H1 (cell line): ENCODE measurements around the gene PDE6B.

Source experiments
- BRCA1 ChIP-seq: IDR thresholded peaks from 2 replicates; pipeline ENCODE4 v1.6.1; 2012; ENCODE audit warnings: low read depth, low read length, improper control_type of control experiment
- CBX8 ChIP-seq: fragments of 300-800, 300-1000 bp; sonication (generic); IDR thresholded peaks from 2 replicates; pipeline ENCODE4 v1.7.1; 2016; ENCODE audit warnings: low read depth, low read length, borderline replicate concordance
- CREB1 ChIP-seq: IDR thresholded peaks from 2 replicates; pipeline ENCODE4 v1.6.1; 2012; ENCODE audit warnings: inconsistent platforms
- EZH2 ChIP-seq: fragments of 200-600 bp; sonication (generic); IDR thresholded peaks from 2 replicates; pipeline ENCODE4 v1.7.1; 2012; ENCODE audit warnings: low read depth, mild to moderate bottlenecking, moderate library complexity, low read length, inconsistent platforms; ENCODE audit not compliant: severe bottlenecking
- FOSL1 ChIP-seq: IDR thresholded peaks from 2 replicates; pipeline ENCODE4 v1.6.1; 2011; ENCODE audit warnings: mild to moderate bottlenecking, low read depth, low read length, moderate library complexity; ENCODE audit not compliant: insufficient read depth
- JUN ChIP-seq: IDR thresholded peaks from 2 replicates; pipeline ENCODE4 v1.6.1; 2011; ENCODE audit warnings: low read depth, mild to moderate bottlenecking, improper control_type of control experiment, low read length
- POLR2A ChIP-seq, 2 experiments: IDR thresholded peaks; 1 replicate in 1 of 2; 2 replicates in 1 of 2; pipeline ENCODE4 v1.6.1; 2011; ENCODE audit warnings: low read depth in 2 of 2, low read length in 2 of 2, mild to moderate bottlenecking in 2 of 2; ENCODE audit errors: control extremely low read depth in 1 of 2
- SP4 ChIP-seq: IDR thresholded peaks from 2 replicates; pipeline ENCODE4 v1.6.1; 2012; ENCODE audit warnings: low read length, inconsistent platforms
- TBP ChIP-seq: IDR thresholded peaks from 2 replicates; pipeline ENCODE4 v1.6.1; 2011; ENCODE audit warnings: low read depth, low read length, improper control_type of control experiment
- TF ChIP-seq, protein P1 (sequence below): IDR thresholded peaks from 2 replicates; pipeline ENCODE4 v1.6.1; 2011; ENCODE audit warnings: low read depth, mild to moderate bottlenecking, low read length; ENCODE audit not compliant: insufficient read depth
- TF ChIP-seq, protein P2 (sequence below): IDR thresholded peaks from 2 replicates; pipeline ENCODE4 v1.6.1; 2012; ENCODE audit warnings: inconsistent platforms
- TF ChIP-seq, protein P3 (sequence below): fragments of 300-600 bp; sonication (generic); IDR thresholded peaks from 2 replicates; pipeline ENCODE4 v1.7.1; 2012; ENCODE audit warnings: low read length, moderate library complexity, mild to moderate bottlenecking, inconsistent platforms; ENCODE audit not compliant: insufficient replicate concordance
- TF ChIP-seq, protein P4 (sequence below), 3 experiments: IDR thresholded peaks; 1 replicate in 2 of 3; 2 replicates in 1 of 3; pipeline versions ENCODE4 v1.5.1 to v1.6.1; 2011; ENCODE audit warnings: low read length in 3 of 3, mild to moderate bottlenecking in 3 of 3, inconsistent platforms in 2 of 3, low read depth in 1 of 3, moderate library complexity in 1 of 3; ENCODE audit not compliant: insufficient read depth in 1 of 3; ENCODE audit errors: control extremely low read depth in 1 of 3

DNA sequence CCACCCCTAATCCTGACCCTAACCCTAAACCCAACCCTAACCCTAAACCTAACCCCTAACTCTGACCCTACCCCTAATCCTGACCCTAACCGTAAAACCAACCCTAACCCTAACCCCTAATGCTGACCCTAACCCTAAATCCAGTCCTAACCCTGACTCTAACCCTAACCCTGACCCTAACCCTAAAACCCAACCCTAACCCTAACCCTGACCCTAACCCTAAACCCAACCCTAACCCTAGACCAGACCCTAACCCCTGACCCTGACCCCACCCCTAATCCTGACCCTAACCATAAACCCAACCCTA is 79.6 kb downstream of the PDE6B start:
- TF ChIP-seq, protein P1, sequence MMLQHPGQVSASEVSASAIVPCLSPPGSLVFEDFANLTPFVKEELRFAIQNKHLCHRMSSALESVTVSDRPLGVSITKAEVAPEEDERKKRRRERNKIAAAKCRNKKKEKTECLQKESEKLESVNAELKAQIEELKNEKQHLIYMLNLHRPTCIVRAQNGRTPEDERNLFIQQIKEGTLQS = no peak
- TF ChIP-seq, protein P2, sequence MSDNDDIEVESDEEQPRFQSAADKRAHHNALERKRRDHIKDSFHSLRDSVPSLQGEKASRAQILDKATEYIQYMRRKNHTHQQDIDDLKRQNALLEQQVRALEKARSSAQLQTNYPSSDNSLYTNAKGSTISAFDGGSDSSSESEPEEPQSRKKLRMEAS = no peak
- no peak for TF ChIP-seq JUN
- no peak for TF ChIP-seq EZH2
- TF ChIP-seq, protein P3, sequence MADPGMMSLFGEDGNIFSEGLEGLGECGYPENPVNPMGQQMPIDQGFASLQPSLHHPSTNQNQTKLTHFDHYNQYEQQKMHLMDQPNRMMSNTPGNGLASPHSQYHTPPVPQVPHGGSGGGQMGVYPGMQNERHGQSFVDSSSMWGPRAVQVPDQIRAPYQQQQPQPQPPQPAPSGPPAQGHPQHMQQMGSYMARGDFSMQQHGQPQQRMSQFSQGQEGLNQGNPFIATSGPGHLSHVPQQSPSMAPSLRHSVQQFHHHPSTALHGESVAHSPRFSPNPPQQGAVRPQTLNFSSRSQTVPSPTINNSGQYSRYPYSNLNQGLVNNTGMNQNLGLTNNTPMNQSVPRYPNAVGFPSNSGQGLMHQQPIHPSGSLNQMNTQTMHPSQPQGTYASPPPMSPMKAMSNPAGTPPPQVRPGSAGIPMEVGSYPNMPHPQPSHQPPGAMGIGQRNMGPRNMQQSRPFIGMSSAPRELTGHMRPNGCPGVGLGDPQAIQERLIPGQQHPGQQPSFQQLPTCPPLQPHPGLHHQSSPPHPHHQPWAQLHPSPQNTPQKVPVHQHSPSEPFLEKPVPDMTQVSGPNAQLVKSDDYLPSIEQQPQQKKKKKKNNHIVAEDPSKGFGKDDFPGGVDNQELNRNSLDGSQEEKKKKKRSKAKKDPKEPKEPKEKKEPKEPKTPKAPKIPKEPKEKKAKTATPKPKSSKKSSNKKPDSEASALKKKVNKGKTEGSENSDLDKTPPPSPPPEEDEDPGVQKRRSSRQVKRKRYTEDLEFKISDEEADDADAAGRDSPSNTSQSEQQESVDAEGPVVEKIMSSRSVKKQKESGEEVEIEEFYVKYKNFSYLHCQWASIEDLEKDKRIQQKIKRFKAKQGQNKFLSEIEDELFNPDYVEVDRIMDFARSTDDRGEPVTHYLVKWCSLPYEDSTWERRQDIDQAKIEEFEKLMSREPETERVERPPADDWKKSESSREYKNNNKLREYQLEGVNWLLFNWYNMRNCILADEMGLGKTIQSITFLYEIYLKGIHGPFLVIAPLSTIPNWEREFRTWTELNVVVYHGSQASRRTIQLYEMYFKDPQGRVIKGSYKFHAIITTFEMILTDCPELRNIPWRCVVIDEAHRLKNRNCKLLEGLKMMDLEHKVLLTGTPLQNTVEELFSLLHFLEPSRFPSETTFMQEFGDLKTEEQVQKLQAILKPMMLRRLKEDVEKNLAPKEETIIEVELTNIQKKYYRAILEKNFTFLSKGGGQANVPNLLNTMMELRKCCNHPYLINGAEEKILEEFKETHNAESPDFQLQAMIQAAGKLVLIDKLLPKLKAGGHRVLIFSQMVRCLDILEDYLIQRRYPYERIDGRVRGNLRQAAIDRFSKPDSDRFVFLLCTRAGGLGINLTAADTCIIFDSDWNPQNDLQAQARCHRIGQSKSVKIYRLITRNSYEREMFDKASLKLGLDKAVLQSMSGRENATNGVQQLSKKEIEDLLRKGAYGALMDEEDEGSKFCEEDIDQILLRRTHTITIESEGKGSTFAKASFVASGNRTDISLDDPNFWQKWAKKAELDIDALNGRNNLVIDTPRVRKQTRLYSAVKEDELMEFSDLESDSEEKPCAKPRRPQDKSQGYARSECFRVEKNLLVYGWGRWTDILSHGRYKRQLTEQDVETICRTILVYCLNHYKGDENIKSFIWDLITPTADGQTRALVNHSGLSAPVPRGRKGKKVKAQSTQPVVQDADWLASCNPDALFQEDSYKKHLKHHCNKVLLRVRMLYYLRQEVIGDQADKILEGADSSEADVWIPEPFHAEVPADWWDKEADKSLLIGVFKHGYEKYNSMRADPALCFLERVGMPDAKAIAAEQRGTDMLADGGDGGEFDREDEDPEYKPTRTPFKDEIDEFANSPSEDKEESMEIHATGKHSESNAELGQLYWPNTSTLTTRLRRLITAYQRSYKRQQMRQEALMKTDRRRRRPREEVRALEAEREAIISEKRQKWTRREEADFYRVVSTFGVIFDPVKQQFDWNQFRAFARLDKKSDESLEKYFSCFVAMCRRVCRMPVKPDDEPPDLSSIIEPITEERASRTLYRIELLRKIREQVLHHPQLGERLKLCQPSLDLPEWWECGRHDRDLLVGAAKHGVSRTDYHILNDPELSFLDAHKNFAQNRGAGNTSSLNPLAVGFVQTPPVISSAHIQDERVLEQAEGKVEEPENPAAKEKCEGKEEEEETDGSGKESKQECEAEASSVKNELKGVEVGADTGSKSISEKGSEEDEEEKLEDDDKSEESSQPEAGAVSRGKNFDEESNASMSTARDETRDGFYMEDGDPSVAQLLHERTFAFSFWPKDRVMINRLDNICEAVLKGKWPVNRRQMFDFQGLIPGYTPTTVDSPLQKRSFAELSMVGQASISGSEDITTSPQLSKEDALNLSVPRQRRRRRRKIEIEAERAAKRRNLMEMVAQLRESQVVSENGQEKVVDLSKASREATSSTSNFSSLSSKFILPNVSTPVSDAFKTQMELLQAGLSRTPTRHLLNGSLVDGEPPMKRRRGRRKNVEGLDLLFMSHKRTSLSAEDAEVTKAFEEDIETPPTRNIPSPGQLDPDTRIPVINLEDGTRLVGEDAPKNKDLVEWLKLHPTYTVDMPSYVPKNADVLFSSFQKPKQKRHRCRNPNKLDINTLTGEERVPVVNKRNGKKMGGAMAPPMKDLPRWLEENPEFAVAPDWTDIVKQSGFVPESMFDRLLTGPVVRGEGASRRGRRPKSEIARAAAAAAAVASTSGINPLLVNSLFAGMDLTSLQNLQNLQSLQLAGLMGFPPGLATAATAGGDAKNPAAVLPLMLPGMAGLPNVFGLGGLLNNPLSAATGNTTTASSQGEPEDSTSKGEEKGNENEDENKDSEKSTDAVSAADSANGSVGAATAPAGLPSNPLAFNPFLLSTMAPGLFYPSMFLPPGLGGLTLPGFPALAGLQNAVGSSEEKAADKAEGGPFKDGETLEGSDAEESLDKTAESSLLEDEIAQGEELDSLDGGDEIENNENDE = no peak
- TF ChIP-seq POLR2A (IDR thresholded peaks at IDR 0.05; ENCODE audit: control extremely low read depth in 1 of 2, low read depth in 2 of 2, low read length in 2 of 2) = no peak
- no peak for TF ChIP-seq FOSL1
- no peak for TF ChIP-seq BRCA1
- TF ChIP-seq CREB1 = no peak
- TF ChIP-seq CBX8 = no peak
- TF ChIP-seq, protein P4, sequence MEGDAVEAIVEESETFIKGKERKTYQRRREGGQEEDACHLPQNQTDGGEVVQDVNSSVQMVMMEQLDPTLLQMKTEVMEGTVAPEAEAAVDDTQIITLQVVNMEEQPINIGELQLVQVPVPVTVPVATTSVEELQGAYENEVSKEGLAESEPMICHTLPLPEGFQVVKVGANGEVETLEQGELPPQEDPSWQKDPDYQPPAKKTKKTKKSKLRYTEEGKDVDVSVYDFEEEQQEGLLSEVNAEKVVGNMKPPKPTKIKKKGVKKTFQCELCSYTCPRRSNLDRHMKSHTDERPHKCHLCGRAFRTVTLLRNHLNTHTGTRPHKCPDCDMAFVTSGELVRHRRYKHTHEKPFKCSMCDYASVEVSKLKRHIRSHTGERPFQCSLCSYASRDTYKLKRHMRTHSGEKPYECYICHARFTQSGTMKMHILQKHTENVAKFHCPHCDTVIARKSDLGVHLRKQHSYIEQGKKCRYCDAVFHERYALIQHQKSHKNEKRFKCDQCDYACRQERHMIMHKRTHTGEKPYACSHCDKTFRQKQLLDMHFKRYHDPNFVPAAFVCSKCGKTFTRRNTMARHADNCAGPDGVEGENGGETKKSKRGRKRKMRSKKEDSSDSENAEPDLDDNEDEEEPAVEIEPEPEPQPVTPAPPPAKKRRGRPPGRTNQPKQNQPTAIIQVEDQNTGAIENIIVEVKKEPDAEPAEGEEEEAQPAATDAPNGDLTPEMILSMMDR (IDR thresholded peaks at IDR 0.05; ENCODE audit: control extremely low read depth in 1 of 3, insufficient read depth in 1 of 3, low read depth in 1 of 3, low read length in 3 of 3) = no peak
- TF ChIP-seq SP4 = no peak
- no peak for TF ChIP-seq TBP
